ENCODE data around the gene RPP21. TPM values are rescaled to one million over a fixed set of nuclear protein-coding genes. Genes with fewer than 3 reads are reported as not detected.

The RPP21 gene
- polyA plus RNA-seq, 1 experiment = 19.7 TPM

GRCh38 chr6:30325150-30325872 is 19.6 kb upstream of the RPP21 start:
- Histone ChIP-seq H3K9me3 (ENCODE audit: control insufficient read depth, insufficient read depth, low read length) (no peaks in the 10 kb centered on the region), H3K4me3 (ENCODE audit: low read depth, low read length) (peak overlapping the region; percentile 67), H3K27me3 (ENCODE audit: control insufficient read depth, insufficient read depth, low read length) (no peaks in the 10 kb centered on the region), H3K27ac (ENCODE audit: low read depth, low read length) (peak overlapping the region; percentile 93)
- ChIA-PET POLR2A (interaction anchor here (1.9 kb wide), 1 partner anchor 112 kb away, joined by 6 read pairs; the partner anchor contains the start of gene TRIM26), CTCF (interaction anchor here (0.6 to 2.2 kb wide), 5 partner anchors 33 to 178 kb away, joined by 3 to 7 read pairs (median 4); no protein-coding TSS in a partner anchor)
- no peak for TF ChIP-seq CTCF (IDR thresholded peaks at IDR 0.05; ENCODE audit: low read depth, low read length)
- no peak for DNase-seq (ENCODE audit: low read depth, low spot score)

GRCh38 chr6:30325873-30326525 is 19.0 kb upstream of the RPP21 start:
- Histone ChIP-seq H3K4me3 (ENCODE audit: low read depth, low read length) (peak overlapping the region; percentile 67), H3K27me3 (ENCODE audit: control insufficient read depth, insufficient read depth, low read length) (no peaks in the 10 kb centered on the region), H3K27ac (ENCODE audit: low read depth, low read length) (peak overlapping the region; percentile 93), H3K9me3 (ENCODE audit: control insufficient read depth, insufficient read depth, low read length) (no peaks in the 10 kb centered on the region)
- TF ChIP-seq CTCF (IDR thresholded peaks at IDR 0.05; ENCODE audit: low read depth, low read length) = no peak
- ChIA-PET CTCF (interaction anchor here (0.6 to 2.2 kb wide), 5 partner anchors 32 to 177 kb away, joined by 3 to 7 read pairs (median 4); no protein-coding TSS in a partner anchor), POLR2A (interaction anchor here (1.9 kb wide), 1 partner anchor 112 kb away, joined by 6 read pairs; the partner anchor contains the start of gene TRIM26)
- peak; percentile 51 for DNase-seq (ENCODE audit: low read depth, low spot score)

- peak within 1 kb of the TSS; percentile 67 for H3K4me3 ChIP-seq (ENCODE audit: low read depth, low read length)
- no peak for DNase-seq (ENCODE audit: low read depth, low spot score)
- H3K9me3 ChIP-seq (ENCODE audit: control insufficient read depth, insufficient read depth, low read length) = no peaks in the 10 kb centered on the region
- ChIA-PET CTCF (interaction anchor here (0.6 to 2.2 kb wide), 3 partner anchors 31 to 127 kb away, joined by 3 to 7 read pairs (median 3); no protein-coding TSS in a partner anchor), POLR2A (interaction anchor here (1.9 kb wide), 1 partner anchor 113 kb away, joined by 6 read pairs; the partner anchor contains the start of gene TRIM26)
- H3K27me3 ChIP-seq (ENCODE audit: control insufficient read depth, insufficient read depth, low read length) = no peaks in the 10 kb centered on the region
- peak within 1 kb of the TSS; percentile 93 for H3K27ac ChIP-seq (ENCODE audit: low read depth, low read length)
- TF ChIP-seq CTCF (IDR thresholded peaks at IDR 0.05; ENCODE audit: low read depth, low read length) = no peak
Measured at GRCh38 chr6:30326526-30327231, 18.3 kb upstream of the RPP21 start, which contains the start of gene TRIM39. Gene TRIM39, plus strand, starts transcription at chr6:30326927. Its CDS starts 2,391 bp downstream, at chr6:30329318.

GRCh38 chr6:30327232-30327746 is 17.7 kb upstream of the RPP21 start:
- POLR2A ChIA-PET = interaction anchor here (1.9 kb wide), 1 partner anchor 114 kb away, joined by 6 read pairs; the partner anchor contains the start of gene TRIM26
- no peak for DNase-seq (ENCODE audit: low read depth, low spot score)
- CTCF ChIA-PET = no interaction called here
- Histone ChIP-seq H3K27ac (ENCODE audit: low read depth, low read length) (peak overlapping the region; percentile 76), H3K9me3 (ENCODE audit: control insufficient read depth, insufficient read depth, low read length) (no peaks in the 10 kb centered on the region), H3K27me3 (ENCODE audit: control insufficient read depth, insufficient read depth, low read length) (no peaks in the 10 kb centered on the region), H3K4me3 (ENCODE audit: low read depth, low read length) (peak overlapping the region; percentile 67)
- no peak for TF ChIP-seq CTCF (IDR thresholded peaks at IDR 0.05; ENCODE audit: low read depth, low read length)

Data from AG04450 (cell line).